CD4-positive, alpha-beta T cell (primary cell): Measurements from ENCODE around the gene NPAS3. TPM values are rescaled to one million over a fixed set of nuclear protein-coding genes. Genes with fewer than 3 reads are reported as not detected.

Source experiments
- ATAC-seq: fragments of 200-7000 bp; cut with Tn5 transposase; one replicate; pipeline ENCODE4 v1.10.0; 2022; ENCODE audit warnings: mild to moderate bottlenecking; ENCODE audit not compliant: poor library complexity
- CTCF ChIA-PET: fragments of 350-600 bp; sonication (Branson Sonifier 250); formaldehyde crosslinking; loops from one replicate; lab custom pipeline; 2021; ENCODE audit warnings: antibody characterized with exemption, inconsistent platforms; lab: Charles Lee
- POLR2A ChIA-PET: fragments of 350-600 bp; sonication (Branson Sonifier 250); formaldehyde crosslinking; loops from one replicate; lab custom pipeline; 2021; ENCODE audit warnings: antibody characterized with exemption, inconsistent platforms; lab: Charles Lee
- DNase-seq, 14 experiments: peaks; one replicate each; pipeline ENCODE4 v3.0.0-alpha.2; 2013 to 2020; ENCODE audit warnings: mixed read lengths in 2 of 14
- H3K27ac ChIP-seq, 2 donors: one replicate each; pipeline versions ENCODE4 v1.5.1 to v1.7.0; 2013; ENCODE audit warnings: low read length in 2 of 2, low read depth in 1 of 2, mild to moderate bottlenecking in 1 of 2
- H3K27me3 ChIP-seq, 2 experiments: 1 replicate in 1 of 2; 2 replicates in 1 of 2; pipeline versions ENCODE4 v1.6.1 to v1.7.0; 2013; ENCODE audit warnings: low read length in 2 of 2, control low read depth in 1 of 2, mild to moderate bottlenecking in 1 of 2, moderate library complexity in 1 of 2; ENCODE audit not compliant: insufficient read depth in 2 of 2, control insufficient read depth in 1 of 2
- H3K36me3 ChIP-seq: one replicate; pipeline ENCODE4 v1.6.1; 2013; ENCODE audit warnings: low read length, control low read depth; ENCODE audit not compliant: insufficient read depth
- H3K4me1 ChIP-seq: one replicate; pipeline ENCODE4 v1.6.1; 2013; ENCODE audit warnings: low read length, control low read depth; ENCODE audit not compliant: insufficient read depth
- H3K4me3 ChIP-seq: one replicate; pipeline ENCODE4 v1.5.1; 2013; ENCODE audit warnings: mild to moderate bottlenecking, low read length, moderate library complexity
- H3K9me3 ChIP-seq, 2 experiments: 1 replicate in 1 of 2; 2 replicates in 1 of 2; pipeline versions ENCODE4 v1.6.1 to v1.7.0; 2013; ENCODE audit warnings: low read length in 2 of 2, mild to moderate bottlenecking in 2 of 2, control low read depth in 1 of 2, moderate library complexity in 1 of 2; ENCODE audit not compliant: control insufficient read depth in 1 of 2, insufficient read depth in 1 of 2
- H3K27ac Mint-ChIP-seq: one replicate; pipeline ENCODE4 v1.8.0; 2020; ENCODE audit warnings: mixed read lengths
- H3K27me3 Mint-ChIP-seq: one replicate; pipeline ENCODE4 v1.8.0; 2021; ENCODE audit warnings: mixed read lengths
- H3K36me3 Mint-ChIP-seq: one replicate; pipeline ENCODE4 v1.8.0; 2021; ENCODE audit warnings: low read depth, mixed read lengths
- H3K4me1 Mint-ChIP-seq: one replicate; pipeline ENCODE4 v1.8.0; 2021; ENCODE audit warnings: low read depth, mixed read lengths
- H3K4me3 Mint-ChIP-seq: one replicate; pipeline ENCODE4 v1.8.0; 2020; ENCODE audit warnings: mild to moderate bottlenecking, mixed read lengths
- H3K9me3 Mint-ChIP-seq: one replicate; pipeline ENCODE4 v1.8.0; 2020; ENCODE audit warnings: mixed read lengths
- intact Hi-C, 2 experiments: fragments of 100-400 bp; cut with DNase I in 1 of 2; cut with micrococcal nuclease in 1 of 2; formaldehyde crosslinking; loops; one replicate each; pipeline versions ENCODE4 v1.15.1 to v1.9.0; 2023 to 2025; cut with DNase I, micrococcal nuclease
- total RNA-seq, 174 experiments: library from RNA in 2 of 174; stranded (reverse) in 2 of 174; gene quantifications; one replicate each; pipeline ENCODE4 v1.2.3 and lab custom pipeline; 2021 to 2026
- TF ChIP-seq, protein P1 (sequence below): fragments of 200-600 bp; IDR thresholded peaks from one replicate; pipeline ENCODE4 v1.8.0; 2022; ENCODE audit warnings: antibody characterized with exemption, mild to moderate bottlenecking

NPAS3 gene
- total RNA-seq, 2 experiments from 2014 or later, result not detected

DNA sequence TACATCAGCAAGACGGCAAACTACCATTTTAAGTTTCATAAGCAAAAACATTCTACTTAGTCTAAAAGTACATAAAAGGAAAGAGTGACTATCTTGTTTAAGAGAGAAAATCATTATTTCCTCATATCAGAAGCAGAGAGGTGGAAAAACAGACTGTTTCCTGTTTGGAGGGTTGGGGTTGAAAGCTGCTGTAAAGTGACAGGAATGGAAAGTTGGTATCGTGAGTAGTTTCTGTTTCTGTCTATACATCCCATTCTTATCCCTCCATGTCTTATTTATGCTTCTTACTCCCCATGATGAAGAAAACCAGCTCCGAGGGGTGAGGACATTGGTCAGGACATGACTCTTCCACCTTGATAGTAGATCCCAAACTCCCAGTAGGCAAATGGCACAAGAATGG, 795.7 kb downstream of the NPAS3 start:
- no peak overlapping the region for H3K27ac Mint-ChIP-seq
- H3K4me3 ChIP-seq, result no peak overlapping the region
- no peaks in the 10 kb centered on the region for H3K4me1 ChIP-seq
- no peak for ATAC-seq
- H3K36me3 ChIP-seq, result no peaks in the 10 kb centered on the region
- no peaks in the 10 kb centered on the region for H3K9me3 ChIP-seq
- H3K27me3 Mint-ChIP-seq, result no peaks in the 10 kb centered on the region
- ChIA-PET CTCF (no interaction called here), POLR2A (no interaction called here)
- H3K36me3 Mint-ChIP-seq, result no peaks in the 10 kb centered on the region
- H3K27me3 ChIP-seq, result peaks cover 0 to 2% of the 10 kb centered on the region in 2 experiments
- H3K9me3 Mint-ChIP-seq, result no peaks in the 10 kb centered on the region
- intact Hi-C loops, result no loop called here
- no peak for DNase-seq
- no peak overlapping the region for H3K4me3 Mint-ChIP-seq
- H3K4me1 Mint-ChIP-seq, result peaks cover 4% of the 10 kb centered on the region
- H3K27ac ChIP-seq, result no peak overlapping the region
- TF ChIP-seq, protein P1, sequence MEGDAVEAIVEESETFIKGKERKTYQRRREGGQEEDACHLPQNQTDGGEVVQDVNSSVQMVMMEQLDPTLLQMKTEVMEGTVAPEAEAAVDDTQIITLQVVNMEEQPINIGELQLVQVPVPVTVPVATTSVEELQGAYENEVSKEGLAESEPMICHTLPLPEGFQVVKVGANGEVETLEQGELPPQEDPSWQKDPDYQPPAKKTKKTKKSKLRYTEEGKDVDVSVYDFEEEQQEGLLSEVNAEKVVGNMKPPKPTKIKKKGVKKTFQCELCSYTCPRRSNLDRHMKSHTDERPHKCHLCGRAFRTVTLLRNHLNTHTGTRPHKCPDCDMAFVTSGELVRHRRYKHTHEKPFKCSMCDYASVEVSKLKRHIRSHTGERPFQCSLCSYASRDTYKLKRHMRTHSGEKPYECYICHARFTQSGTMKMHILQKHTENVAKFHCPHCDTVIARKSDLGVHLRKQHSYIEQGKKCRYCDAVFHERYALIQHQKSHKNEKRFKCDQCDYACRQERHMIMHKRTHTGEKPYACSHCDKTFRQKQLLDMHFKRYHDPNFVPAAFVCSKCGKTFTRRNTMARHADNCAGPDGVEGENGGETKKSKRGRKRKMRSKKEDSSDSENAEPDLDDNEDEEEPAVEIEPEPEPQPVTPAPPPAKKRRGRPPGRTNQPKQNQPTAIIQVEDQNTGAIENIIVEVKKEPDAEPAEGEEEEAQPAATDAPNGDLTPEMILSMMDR, result no peak

DNA sequence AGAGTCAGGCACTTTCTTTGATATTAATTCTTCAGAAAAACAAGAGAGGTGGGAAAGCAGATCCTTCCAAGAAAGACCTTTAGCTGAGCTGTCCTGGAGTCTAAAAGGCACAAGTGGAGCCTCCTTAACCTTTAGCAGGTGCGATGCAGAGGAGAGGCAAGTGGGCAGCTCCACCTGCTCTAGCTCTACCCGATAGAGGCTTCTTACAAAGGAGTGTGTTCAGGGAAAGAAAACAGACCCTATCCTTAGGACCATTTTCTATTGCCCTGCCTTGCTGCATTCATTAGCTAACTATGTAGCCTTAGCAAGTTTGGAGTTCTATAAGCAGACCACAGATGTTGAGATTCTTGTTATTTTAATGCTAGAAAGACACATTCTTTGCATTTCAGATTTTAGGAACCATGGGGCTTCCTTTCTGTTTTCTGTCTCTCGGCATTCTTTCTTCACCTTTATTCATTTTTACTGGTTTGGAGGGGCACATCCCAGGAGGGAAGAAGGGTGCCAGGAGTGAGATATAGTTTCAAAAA, 797.7 kb downstream of the NPAS3 start:
- Mint-ChIP-seq H3K4me3 (no peak overlapping the region), H3K27ac (no peak overlapping the region), H3K27me3 (no peaks in the 10 kb centered on the region), H3K9me3 (no peaks in the 10 kb centered on the region), H3K36me3 (no peaks in the 10 kb centered on the region), H3K4me1 (peaks cover 4% of the 10 kb centered on the region)
- H3K4me3 ChIP-seq, result no peak overlapping the region
- TF ChIP-seq, protein P1, result no peak
- DNase-seq, result no peak
- ChIA-PET CTCF (no interaction called here), POLR2A (no interaction called here)
- H3K4me1 ChIP-seq, result no peaks in the 10 kb centered on the region
- H3K9me3 ChIP-seq, result no peaks in the 10 kb centered on the region
- peaks cover 0 to 2% of the 10 kb centered on the region in 2 experiments for H3K27me3 ChIP-seq
- H3K36me3 ChIP-seq, result no peaks in the 10 kb centered on the region
- no peak for ATAC-seq
- intact Hi-C loops, result no loop called here
- H3K27ac ChIP-seq, result no peak overlapping the region

DNA sequence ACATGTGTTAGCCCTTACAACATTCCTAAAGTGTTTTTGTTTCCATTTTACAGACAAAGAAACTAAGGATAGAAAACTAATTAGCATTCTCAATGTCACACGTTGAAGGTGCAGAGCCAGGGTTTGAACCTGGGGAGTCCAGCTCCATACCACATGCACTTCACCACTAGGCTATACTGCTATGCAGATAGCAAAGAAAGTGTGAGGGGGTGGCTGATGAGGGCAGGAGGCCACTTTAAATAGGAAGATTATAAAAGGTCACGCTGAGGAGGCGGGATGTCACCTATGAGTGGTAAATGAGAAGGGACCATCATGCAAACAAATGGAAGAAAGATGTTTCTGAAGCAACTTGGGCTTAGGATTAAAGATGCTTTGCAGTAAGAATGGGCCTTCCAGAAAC, 798.3 kb downstream of the NPAS3 start:
- DNase-seq (no peak), ATAC-seq (no peak)
- TF ChIP-seq, protein P1, result no peak
- Histone ChIP-seq H3K36me3 (no peaks in the 10 kb centered on the region), H3K4me1 (no peaks in the 10 kb centered on the region), H3K27me3 (peaks cover 0 to 2% of the 10 kb centered on the region in 2 experiments), H3K27ac (no peak overlapping the region), H3K9me3 (no peaks in the 10 kb centered on the region), H3K4me3 (no peak overlapping the region)
- H3K27me3 Mint-ChIP-seq, result no peaks in the 10 kb centered on the region
- intact Hi-C loops, result no loop called here
- ChIA-PET POLR2A (no interaction called here), CTCF (no interaction called here)
- no peak overlapping the region for H3K4me3 Mint-ChIP-seq
- no peak overlapping the region for H3K27ac Mint-ChIP-seq
- peaks cover 4% of the 10 kb centered on the region for H3K4me1 Mint-ChIP-seq
- H3K9me3 Mint-ChIP-seq, result no peaks in the 10 kb centered on the region
- no peaks in the 10 kb centered on the region for H3K36me3 Mint-ChIP-seq
